CD4-positive, alpha-beta T cell treated with Interleukin-1 beta for 1 hour (primary cell): ENCODE results near the gene KLHL40.

Experiments used
- DNase-seq, 2 donors: peaks; one replicate each; pipeline ENCODE4 v3.0.0-alpha.2; 2020 to 2022

KLHL40 gene

DNA sequence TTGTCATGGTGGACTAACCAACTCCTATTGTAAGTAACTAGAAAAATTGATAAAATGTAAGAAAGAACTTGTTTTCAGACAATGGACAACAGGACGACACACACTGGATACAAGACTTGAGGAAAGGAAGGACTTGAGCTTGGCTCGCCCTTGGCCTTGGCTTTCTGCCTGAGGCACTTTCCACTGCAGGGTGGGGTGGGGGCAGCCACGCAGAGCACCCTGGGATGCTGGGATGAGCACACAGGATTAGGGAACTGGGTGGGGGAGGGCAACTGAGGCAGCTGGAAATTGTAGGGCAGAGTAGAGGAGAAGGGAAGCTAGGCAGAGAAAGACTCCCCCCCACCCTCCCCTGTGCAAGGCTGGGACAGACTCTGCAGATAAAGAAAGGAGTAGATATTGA, 42.7 kb downstream of the KLHL40 start:
- no peak for DNase-seq

GRCh38 chr3:42728668-42729364, 43.5 kb downstream of the KLHL40 start:
- DNase-seq = no peak

GRCh38 chr3:42729404-42730145, 44.2 kb downstream of the KLHL40 start:
- no peak for DNase-seq

- no peak for DNase-seq
Measured at GRCh38 chr3:42730294-42730693, 45.0 kb downstream of the KLHL40 start.

- DNase-seq = no peak
Measured at GRCh38 chr3:42730706-42731420, 45.5 kb downstream of the KLHL40 start.

GRCh38 chr3:42731476-42732195, 46.3 kb downstream of the KLHL40 start:
- DNase-seq = no peak

DNA sequence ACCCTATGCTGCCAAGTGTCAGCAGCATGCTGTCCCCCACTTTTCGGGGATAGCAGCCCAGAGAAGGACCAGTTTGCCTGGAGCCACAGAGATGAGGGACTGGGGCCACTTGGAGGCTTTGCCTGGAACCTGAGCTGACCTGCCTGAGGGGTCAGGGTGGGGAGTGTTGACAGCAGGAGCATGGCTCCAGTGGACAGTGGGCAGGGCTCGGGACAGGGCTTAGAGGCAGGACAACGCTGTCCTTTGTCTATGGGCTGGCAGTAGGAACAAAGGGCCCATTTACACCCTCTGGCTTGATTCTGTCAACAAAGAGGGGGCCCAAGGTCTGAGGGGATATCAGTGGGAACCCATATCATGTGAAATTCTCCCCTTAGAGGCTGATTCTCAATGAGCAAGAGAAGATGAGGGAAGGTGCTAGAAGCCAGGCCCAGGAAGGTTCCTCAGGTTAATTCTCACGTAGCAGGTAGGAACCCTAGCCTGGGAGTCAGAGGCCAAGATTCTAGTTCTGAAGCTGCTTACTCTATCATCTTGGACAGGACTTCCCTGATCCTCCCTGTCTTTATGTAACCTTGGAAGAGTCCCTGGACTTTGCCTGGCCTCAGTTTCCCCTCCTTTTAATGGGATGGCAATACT, 47.0 kb downstream of the KLHL40 start:
- DNase-seq = no peak

GRCh38 chr3:42732829-42733459, 47.6 kb downstream of the KLHL40 start:
- DNase-seq = no peak

DNA sequence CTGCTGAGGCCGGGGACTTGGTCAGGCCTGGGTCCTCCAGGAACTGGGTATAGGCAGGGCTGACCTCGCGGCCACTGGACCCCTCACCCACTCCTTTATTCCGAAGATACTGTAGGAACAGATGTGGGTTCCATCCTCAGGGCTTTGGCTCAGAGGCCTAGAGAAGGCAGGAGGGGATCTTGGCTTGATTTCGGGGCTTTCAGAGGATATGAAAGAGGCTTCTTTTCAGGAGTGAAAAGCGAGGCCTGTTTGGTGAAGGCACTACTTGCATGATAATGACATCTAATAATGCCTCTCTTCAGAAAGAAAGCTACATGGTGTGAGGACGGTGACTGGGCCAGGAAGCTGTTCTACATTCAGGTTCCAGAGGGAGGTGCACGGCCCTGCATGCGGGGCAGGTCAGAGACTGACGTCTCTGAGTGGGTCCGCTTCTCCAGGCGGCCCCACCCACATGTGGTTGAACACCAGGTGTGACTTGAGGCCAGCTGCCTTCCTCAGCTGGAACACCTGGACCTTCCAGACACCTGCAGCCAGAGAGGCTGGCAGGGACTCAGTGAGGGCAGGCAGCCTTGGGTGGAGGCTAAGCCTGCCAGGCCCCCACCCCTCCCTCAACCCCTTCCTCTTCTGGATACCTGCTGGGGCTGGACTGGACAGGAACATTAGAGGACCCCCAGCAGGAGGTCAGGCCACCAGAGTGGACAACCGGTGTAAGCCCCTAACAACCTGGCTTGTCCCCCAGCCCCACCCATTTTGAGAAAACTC, 48.3 kb downstream of the KLHL40 start:
- no peak for DNase-seq

DNA sequence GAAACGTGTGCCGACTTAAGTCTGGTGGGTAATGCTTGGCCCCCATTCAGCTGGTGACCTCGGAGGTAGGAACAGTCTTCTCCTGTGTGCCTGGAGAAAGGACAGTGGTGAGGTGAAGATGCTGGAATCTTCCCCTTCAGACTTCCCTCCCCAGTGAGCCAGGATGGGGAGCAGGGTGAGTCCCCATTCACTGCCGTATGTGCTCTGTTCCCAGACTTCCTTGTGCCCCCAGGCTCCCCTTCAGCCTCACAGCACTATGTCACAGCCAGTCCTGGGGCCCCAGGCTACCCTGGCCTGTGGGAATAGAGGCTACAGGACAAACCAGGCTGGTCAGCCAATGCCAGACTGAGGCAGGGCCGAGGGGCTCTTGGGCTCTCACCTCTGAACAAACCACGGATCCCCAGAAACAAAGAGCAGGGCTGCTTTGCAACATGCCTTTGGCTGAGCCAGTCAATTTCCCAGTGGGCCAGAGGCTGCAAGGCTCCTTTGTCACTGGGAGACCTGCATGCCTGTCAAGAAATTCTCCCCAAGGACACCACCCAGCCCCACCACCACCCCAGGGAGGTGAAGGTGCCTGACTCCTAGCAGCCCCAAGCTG, 49.0 kb downstream of the KLHL40 start:
- DNase-seq = no peak

DNA sequence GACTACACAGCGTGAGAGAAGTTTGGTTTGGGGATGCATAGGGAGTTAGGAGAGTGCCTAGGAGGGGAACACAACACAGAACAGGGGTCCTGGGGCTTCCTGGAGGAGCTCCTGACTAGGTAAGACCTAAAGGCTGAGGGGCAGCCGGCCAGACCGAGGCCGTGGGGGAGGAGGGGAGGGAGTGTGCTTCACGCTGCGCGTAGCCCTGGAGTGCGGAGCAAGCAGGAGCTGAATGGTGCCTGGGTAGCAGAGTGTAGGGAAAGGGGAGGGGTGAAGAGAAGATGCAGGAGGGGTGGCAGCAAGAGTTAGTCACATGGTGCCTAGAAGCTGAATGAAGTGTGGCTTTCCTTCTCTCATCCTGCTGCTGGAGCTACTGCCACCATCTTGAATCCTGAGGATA, 49.7 kb downstream of the KLHL40 start:
- DNase-seq = no peak

DNA sequence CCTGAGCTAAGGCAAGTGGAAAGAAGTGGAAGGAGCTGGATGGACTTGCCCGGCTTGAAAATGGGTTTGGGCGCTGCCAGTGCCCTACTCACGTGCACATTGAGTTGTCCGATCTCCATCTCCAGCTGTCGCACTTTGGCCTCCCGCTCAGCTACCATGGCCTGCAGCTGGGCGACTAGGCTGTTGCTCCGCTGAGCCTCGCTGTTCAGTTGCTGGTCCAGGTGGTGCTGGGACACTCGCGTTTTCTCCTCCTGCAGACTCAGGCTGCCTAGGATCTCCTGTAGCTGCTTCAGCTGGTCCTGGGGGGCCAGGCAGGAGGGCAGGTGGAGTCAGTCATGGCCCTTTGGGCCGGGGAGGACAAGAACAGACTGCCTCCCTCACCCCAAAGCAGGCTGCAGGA, 50.3 kb downstream of the KLHL40 start:
- no peak for DNase-seq

- DNase-seq = no peak
Measured at GRCh38 chr3:42736081-42736480, 50.7 kb downstream of the KLHL40 start.

GRCh38 chr3:42736531-42736930, 51.2 kb downstream of the KLHL40 start:
- DNase-seq = no peak

DNA sequence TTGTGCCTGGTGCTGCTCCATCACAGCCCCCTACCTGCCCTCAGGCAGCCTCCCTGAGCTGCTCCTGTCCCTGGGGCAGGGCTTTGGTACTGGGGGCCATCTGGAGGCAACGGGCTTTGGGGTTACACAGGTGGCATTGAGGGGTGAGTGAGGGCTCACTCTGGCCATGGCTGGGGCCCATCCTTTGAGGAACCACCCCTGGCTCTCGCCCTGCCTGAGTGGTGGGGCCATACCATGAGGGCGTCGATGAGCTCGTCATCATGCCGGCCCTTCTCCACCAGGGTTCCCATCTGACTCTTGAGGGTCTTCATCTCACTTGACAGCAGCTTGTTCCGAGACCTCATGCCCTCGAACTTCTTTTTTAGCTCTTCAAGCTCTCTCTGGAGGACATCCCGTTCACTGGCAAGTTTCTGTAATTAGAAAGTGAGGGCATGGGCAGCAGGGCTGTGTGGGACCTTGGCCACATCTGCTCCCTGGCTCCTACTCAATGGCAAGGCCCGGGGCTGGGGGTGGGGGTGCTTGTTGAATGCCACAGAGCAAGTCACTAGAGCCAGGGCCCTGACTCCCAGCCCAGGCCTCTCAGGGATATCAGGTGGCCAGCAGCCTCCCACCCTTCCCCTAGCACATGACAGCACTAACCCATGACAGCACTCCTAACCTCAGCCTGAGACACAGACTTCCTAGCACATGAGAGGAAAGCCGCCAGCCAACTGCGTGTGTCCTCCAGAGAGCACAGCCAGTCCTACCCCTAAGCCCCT, 54.2 kb downstream of the KLHL40 start:
- no peak for DNase-seq

GRCh38 chr3:42741796-42742195, 56.5 kb downstream of the KLHL40 start:
- no peak for DNase-seq
